ENCODE results near the gene CPNE8.

GRCh38 chr12:38847247-38847646, 58.1 kb downstream of the CPNE8 start:
- TF ChIP-seq CTCF (IDR thresholded peaks at IDR 0.05) (no peak), POLR2A (IDR thresholded peaks at IDR 0.05) (no peak)

Data from testis (tissue), 2 donors.